ENCODE measurements around the gene SLC14A1.

DNA sequence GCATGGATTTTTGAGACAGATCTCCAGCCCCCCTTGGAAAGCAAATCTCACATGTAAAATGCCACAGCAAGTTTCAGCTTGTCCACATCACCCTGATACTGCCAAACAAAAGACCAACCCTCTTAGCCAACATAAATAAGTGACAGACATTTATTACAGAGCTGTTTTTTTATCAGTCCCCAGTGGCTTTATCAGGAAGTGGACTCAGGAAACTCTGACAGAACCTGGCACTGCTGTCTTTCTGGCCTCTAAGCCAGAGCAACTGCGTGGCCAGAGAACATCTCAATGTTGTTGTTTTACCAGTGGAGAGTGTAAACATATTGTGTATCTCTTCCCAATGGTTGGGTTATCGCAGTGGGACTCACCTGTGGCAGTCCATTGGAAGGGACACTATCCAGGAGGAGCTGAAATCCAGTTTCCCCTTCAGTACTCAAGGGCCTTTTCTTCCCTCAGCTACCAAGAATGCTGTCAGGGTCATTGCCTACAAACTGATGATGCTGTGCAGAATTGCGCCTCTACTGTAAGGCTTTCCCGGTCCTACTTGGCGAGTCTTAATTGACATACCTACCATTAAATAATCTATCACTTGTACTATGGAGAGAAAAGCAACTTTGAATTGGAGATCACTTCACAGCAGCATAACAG lies 22.0 kb downstream of the SLC14A1 start:
- TF ChIP-seq, protein P1, sequence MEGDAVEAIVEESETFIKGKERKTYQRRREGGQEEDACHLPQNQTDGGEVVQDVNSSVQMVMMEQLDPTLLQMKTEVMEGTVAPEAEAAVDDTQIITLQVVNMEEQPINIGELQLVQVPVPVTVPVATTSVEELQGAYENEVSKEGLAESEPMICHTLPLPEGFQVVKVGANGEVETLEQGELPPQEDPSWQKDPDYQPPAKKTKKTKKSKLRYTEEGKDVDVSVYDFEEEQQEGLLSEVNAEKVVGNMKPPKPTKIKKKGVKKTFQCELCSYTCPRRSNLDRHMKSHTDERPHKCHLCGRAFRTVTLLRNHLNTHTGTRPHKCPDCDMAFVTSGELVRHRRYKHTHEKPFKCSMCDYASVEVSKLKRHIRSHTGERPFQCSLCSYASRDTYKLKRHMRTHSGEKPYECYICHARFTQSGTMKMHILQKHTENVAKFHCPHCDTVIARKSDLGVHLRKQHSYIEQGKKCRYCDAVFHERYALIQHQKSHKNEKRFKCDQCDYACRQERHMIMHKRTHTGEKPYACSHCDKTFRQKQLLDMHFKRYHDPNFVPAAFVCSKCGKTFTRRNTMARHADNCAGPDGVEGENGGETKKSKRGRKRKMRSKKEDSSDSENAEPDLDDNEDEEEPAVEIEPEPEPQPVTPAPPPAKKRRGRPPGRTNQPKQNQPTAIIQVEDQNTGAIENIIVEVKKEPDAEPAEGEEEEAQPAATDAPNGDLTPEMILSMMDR (IDR thresholded peaks at IDR 0.05), result no peak
- TF ChIP-seq POLR2A (IDR thresholded peaks at IDR 0.05), result no peak

Measured in testis (tissue), 2 donors.